GM21423 (cell line): Measurements from ENCODE around the gene CLBA1.

ENCODE experiments used
- ATAC-seq: cut with Tn5 transposase; IDR thresholded peaks from one replicate; pipeline ENCODE4 v1.9.1; 2021; ENCODE audit warnings: mild to moderate bottlenecking, moderate library complexity; ENCODE audit not compliant: unreplicated experiment

CLBA1 gene

DNA sequence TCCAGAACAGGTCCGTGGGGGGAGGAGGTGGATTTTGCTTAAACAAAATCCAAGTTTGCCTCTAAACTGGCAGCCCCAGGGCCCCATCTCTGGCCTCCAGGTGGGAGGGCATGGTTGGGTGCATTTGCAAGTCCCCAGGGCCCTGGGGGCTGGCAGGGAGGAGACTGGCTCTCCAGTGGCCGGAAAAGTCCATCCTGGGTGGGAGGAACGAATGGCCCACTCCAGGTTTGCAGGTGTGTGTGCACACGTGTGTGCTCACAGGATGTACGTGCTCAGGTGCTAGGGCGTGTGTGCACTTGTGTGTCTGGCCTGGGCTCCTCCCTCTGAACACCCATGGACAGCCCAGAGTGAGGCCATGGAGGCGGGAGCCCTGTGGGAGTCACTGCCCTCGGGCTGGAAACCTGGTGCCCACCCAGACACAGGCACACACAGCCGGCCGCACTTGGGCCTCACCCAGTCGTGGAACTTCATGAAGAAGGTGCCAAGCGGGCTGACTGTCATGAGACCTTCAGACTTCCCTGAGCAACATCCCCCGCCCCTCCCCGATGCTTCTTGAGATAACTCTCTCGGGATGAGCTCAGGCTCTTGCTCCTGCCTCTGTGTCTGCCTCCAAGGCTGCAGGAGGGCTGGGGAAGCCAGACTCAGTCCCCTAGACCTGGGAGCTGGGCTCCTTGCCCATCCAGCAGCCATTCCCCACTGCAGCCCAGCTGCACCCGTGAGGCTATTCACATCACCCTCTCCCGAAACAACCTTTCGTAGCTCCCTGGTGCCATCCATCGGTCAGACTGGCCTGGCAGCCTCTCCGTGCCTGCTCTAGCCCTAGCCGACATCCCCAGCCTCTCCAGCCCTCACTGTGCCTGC lies 16.8 kb upstream of the CLBA1 start:
- no peak for ATAC-seq

DNA sequence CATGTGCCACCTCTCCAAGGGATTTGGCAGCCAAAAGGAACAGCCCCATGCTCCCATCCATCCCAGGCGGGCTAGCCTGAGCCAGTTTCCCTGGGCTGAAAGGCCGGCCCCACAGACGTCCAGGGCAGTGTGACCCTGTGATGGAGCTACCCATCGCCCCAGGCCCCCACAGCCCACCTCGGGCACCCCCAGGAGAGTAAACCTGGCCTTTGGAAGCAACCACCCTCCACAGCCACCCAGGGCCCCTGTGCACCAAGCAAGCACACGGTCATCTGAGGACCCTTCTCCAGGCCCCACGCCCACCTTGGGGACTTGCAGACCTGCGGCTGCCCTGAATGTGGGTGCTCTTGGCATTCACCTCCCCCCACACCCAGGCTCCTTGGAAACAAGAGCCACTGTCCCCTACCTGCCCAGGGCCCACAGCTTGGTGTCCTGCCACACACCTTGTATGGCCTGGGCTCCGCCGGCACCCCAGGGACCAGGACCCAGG lies 15.8 kb upstream of the CLBA1 start:
- no peak for ATAC-seq

DNA sequence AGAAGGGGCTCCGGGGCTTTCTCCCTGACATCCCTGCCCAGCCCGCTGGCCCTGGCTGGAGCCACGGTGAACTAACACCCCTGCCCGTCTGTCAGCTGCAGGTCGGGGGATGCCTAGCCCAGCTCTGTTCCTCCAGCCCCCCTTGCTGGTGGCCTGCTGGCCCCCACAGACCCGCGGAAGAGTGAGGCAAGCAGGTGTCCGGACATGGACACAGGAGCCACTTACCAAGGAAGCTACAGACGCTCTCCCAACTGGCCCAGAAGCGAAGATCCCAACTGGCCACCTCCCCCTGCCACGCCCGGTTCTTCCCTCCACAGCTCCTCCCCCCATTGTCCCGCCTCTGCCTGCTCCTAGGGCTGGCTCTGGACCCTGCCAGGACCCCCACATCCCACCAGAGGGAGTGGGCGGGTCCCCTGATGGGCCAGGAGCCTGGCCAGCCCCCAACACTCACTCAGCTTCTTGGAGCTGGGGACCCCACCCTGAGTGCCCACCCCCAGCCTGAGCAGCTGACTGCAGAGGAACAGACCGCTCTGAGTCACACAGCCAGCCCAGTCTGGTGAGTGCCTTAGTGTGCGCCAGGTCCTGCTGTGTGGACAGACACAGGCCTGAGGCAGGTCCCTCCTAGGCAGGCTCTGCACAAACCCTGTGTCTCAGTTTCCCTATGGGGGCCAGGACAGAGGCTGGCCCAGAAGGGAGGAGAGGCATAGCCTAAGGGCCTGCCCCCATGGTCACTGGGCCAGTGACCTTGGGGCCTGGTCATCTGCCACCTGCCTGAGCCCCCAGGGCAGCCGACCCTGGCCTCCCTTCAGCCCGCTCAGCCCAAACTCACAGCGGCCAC lies 15.1 kb upstream of the CLBA1 start:
- ATAC-seq = no peak

DNA sequence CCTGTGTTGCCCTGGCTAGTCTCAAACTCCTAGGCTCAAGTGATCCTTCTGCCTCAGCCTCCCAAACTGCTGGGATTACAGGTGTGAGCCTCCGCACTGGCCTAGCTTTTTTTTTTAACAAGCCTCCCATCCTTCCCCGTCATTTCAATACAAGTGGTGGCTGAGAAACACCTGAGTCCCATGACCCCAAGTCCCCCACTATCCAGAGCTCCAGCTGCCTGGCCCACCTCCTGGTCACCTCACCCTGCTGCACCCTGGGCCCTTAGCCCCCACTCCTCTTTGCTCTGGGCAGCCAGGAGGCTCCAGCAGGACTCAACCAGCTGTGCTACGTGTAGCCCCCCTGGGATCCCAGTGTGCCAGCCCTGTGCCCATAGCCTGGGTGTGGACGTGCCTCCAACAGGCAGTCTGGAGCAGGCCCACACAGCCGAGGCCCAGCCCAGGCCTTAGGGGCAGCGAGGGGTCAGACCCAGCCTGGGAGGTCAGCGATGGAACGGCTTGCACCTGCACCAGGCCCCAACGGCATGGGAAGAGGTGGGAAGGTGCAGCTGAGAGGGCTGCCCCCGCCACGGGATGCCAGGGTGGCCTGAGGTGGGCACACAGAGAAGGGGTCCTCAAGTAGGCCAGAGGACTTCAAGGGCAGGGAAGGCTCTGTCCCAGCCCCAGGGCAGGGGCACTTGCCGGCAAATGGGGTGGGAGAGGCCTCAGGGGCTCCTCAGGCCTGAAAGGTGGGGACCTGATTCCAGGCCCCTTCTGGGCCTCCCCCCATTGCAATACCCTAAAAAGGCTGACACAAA lies 13.9 kb upstream of the CLBA1 start:
- no peak for ATAC-seq

DNA sequence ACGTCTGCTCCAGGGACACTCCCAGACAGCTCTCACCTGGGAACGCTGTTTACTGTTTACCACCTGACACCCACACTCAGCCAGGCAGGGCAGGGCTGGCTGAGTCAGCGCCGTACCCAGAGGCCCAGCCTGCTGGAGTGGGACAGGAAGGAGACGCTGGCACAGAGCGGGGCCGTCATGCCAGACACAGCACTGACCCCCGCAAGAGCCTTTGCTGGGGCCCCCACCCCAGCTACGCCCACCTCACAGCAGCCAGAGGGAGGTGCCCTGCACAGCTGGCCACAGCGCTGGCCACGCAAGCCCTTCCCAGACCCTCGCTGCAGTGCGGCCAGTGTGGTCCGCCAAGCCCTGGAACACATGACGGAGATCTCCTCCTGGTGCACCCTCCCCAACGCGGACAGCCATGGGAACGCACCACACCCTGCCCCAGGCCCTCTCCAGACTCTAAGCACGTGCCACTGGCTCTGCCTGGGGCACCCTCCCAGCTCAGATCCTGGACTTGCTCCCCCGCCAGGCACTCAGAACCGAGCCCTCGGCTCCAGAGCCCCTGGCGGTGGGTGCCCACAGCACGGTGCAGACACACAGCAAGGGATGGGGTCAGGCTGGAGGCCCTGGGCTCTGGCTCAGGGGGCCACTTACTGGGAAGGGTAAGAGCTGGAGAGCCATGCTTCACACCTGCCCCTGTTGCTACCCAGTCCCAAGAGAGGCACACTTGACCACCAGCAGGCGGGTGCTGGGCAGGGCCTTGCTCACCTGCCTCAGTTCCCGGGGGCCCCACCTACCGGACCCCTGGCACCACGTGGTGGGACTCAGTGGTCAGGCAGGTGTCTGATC lies 13.1 kb upstream of the CLBA1 start:
- ATAC-seq = no peak

DNA sequence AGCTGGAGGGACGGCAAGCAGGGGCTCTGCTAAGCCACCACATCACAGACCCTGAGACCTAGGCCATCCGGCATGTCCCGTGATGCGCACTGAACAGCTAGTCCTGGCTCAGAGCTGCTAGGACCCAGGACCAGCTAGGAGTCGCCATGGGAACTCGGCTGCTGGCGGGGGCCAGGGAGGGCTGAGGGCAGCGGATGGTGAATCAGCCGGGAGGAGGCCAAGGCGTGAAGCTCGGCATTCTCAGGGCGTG lies 12.5 kb upstream of the CLBA1 start:
- ATAC-seq = no peak

DNA sequence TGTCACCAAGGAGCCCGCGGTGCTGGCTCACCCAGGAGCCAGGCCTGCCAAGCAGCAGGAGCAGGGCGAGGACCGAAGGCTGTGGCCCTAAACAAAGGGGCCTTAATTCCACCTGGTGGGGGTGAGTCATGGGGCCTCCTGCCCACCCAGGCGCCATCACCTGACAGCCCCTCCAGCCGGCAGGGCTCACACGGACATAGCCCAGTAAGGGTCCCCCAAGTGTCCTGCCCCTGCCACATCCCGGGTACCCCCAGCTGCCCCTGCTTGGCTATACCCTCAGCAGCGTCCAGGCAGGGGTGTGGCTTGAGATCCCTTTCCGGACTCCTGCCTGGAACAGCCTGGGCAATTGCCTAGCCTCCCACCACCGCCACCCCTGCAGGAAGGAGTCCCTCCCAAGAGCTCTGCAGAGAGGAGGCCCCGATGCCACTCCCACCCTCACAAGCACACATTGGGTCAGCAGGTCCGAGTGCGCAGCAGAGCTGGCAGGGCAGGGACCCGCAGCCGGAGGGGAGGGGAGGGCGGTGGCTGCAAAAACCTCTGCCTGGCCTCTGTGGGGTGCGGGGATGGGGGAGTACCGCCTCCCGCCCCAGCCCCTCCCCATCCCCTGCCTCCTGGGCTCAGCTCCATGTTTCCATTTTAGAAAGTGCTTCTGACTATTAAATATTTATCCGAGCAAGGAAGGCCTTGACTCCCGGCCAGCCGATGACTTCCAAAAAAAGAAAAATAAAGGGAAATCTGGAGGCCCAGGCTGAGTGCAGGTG lies 12.0 kb upstream of the CLBA1 start:
- no peak for ATAC-seq

DNA sequence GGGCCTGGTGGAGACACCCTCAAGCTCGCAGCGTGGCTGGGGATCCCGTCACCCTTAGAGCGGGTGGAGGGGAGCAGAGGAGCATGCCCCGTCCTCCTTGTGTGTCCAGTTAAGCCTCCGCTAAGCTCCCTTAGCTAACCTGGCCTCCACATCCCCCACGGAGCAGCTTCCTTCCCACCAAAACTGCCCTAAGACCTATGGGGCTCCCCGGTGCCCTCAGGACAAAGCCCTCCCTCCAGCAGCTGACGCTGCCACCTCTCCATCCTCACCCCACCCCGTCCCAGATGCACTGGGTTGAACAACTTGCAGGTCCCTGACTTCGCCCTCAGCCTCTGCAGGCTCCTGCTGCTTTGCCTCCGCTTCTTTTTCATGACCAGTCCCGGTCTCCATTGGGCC lies 11.4 kb upstream of the CLBA1 start:
- ATAC-seq = no peak

DNA sequence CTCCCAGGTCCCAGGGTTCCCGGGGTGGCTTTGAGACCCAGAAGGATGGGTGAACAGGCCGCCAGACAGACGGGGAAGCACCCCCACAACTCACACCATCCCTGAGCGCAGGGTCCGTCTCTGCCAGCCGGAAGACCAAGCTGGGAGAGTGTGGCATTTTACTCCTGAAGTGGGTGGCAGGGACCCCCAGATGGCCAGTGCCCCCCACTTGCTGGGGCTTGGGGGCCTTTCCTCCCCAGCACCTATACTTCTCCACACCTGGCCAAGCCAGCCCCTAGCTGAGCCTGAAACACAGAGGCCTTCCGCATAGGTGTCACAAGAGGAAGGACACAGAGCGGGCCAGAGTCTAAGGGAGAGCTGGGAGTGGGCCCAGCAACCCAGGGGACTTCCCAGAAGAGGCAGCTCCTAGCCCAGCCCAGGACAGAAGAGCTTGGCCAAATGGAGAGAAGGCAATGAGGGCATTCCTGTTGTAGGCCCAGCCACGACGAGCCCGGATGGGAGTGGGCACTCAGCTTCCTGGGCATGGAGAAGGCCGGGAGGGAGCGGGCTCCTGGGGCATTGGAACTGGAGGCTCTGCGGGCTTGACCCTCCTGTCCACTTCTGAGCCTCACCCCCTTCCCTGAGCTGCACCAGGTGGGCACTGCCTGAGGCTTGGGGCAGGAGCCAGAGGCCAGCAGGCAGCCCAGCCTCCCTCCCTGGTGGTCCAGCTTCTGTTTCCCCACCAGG lies 10.8 kb upstream of the CLBA1 start:
- ATAC-seq = no peak

DNA sequence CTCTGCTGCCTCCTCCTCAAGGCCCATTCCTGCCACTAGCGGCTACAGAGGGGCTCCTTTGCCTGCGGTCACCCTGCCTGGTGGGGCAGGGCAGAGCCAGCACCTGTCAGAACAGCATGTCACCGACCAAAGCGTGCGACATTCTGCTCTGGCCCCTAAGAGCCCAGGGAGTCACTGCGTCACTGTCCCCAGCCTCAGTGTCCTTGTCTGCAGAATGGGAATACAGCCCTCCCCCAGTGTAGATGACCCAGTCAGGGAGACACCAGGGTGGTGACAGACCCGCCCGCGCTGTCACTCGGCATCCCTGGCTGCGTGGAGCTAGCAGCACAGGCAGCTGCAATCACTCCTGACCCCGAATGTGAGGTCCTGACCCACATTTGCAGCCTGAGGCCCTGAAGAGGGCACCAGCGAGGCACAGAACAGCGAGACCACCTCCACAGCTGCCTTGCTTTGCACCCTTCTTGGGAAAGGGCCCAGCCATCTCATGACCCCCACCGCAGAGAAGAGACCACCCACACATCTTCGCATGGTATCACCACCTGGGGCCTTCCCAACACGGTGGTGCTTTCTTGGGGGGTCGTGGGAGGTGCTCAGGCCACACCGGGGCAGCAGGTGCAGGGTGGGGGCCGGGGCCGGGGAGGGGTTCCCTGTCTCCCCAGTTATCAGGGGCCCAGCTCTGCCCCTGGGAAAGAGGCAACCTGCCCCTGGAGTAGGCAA lies 9.9 kb upstream of the CLBA1 start:
- no peak for ATAC-seq

DNA sequence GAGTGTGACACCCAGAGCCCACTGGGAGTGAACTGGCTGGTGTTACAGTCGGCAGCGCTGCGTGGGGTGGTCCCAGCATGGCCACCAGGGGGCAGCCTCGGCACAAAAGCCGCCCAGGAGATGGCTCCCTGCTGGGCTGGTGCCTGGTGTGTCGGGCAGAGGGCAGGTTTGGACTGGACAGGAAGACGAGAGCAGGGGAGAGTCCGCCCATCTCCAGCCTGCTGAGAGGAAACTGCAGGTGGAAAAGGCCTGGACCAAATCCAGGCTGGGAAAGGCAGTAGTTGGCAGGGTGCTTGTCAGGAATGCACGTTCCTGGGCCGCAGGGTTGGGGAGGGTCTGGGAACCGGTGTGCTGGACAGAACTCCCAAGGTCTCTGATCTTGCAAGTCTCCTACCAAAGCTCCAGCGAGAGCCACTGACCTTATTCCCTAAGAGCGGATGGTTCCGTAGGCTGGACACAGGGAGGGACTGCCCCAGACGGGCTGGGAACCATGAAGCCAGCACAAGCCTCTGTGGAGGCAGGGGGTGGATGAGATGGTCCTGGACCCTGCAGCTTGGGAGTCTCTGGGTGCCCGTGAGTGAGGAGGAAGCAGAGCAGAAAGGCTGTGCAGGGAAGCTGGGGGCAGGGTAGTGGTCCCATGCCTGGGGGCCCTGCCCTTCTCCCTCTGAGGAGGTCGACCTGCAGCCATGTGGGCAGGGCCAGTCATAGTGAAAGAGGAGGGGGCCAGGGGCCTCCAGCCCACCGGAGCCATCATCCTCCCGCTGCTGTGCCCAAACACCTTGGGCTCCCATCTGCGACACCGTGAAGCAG lies 9.2 kb upstream of the CLBA1 start:
- no peak for ATAC-seq

DNA sequence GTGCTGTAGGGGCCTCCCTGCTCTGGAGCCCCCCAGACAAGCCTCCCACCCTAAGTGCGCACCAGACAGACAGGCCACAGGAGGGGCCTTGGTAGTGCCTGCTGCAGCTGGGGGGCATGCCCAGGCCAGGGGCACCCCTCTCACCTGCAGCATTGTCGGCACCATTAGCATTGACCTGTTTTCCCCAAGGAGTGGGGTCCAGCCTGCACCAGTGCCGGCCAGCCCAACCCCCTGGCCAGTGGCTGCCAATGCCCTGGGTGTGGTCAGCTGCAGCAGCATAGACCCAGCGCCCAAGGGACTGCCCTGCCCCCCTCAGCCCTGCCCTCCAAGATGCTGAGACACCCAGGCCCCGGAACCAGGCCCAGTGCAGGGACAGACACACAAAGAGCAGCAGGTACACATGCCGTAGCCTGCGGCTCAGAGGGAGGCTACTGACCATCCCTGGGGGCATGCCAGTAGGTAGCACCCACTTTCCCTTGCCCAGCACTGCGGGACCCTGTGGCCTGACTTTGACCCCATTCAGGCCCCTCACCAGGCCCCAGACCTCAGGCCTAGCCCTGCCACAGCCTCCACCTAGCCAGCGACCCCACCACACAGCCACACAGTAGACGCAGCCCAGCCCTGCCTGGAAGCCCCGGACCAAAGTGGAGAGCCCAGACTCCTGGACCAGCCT lies 8.4 kb upstream of the CLBA1 start:
- ATAC-seq = no peak

DNA sequence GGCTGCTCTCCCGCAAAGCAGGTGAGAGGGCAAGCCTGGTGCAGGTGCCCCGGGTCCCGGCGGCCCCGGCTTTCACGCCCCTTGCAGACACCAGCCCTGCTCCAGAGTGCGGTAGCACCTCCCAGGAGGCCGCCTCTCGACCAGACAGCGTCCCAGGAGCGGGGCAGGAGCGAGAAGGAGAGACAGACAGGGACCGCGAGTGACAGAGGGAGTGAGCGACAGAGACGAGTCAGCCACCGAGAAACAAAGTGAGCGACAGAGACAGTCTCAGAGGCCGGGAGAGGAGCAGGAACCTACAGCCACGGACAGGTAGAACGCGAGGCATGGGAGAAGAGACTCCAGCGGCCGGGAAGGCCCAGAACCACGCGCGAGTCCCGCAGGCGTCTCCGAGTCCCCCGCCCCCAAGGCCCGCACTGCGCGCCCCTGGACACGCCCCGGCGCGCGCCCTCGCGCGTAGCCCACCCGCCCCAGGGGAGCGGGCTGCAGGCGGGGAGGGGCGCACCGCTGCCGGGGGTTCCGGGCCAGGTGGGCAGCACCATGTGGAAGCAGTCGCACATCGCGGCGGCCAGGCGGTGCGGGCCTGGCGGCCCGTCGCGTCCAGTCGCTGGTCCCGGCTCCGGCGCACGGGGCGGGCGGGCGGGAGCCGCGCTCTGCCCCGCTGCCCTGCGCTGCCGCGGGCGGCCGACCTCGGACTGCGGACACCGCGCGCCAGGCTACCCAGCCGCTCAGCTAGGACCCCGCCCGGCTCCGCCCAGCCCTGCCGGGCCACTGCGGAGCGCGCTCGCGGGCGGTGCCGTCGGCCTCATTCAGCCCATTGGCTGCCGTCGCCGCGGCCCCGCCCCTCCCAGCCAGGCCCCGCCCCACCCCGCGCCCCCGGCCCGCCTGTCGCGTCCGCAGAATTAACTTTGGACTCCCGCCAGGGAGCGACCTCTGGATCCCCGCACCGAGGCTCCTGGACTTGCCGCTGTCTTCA lies 7.6 kb upstream of the CLBA1 start, which contains the start of gene AHNAK2:
Gene AHNAK2 (minus strand): TSS at position 694 of the 973 bp plus-strand sequence. CDS start 137 bp downstream, at position 557.
- no peak for ATAC-seq

DNA sequence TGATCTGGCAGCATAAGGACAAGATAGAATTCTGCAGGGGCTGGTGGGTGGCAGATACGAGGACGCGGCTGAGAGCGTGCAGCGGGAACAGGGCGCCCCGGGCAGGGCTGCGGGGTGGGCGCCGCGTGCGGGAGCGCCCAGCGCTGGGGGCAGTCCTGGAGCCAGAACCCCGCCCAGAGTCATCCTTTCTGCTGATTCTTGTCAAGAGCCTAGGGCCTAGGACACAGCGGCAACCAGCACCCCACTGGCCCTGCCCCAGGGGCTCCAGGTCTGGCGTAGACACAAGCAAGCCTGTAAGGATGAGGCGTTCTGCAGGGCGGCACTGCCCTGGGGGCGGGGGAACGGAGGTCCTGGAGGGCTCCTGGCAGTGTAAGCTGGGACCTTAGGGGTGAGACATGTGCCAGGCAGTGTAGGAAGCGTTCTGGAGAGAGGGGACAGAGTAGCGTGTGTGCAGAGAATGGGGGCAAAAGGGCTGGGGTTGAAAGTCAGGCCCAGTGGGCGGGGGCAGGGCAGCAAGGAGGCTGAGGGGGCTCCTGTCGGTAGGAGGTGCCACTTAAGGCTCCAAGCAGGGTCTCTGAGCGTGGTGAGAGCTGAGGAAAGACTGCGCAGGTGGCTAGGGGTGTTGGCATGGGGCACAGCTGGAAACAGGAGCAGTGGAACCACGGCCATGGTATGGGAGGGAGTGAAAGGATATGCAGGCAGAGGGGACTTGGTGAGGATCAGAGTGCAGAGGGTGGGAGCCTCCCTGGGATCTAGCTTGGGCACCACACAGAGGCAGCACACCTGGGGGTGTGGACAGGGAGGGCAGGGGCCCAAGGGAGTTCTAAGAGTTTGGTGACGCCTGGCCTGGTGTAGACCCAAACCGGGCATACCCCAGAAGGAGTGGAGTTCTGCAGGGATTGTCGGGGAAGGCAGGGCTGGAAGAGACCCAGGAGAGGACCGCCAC lies 6.6 kb upstream of the CLBA1 start:
- no peak for ATAC-seq
